Measurements from ENCODE around the gene GPR3. TPM values are rescaled to one million over a fixed set of nuclear protein-coding genes. Genes with fewer than 3 reads are reported as not detected.

GPR3 gene
- total RNA-seq, 4 donors from 2014 or later: 0.67 TPM; not detected in 3

DNA sequence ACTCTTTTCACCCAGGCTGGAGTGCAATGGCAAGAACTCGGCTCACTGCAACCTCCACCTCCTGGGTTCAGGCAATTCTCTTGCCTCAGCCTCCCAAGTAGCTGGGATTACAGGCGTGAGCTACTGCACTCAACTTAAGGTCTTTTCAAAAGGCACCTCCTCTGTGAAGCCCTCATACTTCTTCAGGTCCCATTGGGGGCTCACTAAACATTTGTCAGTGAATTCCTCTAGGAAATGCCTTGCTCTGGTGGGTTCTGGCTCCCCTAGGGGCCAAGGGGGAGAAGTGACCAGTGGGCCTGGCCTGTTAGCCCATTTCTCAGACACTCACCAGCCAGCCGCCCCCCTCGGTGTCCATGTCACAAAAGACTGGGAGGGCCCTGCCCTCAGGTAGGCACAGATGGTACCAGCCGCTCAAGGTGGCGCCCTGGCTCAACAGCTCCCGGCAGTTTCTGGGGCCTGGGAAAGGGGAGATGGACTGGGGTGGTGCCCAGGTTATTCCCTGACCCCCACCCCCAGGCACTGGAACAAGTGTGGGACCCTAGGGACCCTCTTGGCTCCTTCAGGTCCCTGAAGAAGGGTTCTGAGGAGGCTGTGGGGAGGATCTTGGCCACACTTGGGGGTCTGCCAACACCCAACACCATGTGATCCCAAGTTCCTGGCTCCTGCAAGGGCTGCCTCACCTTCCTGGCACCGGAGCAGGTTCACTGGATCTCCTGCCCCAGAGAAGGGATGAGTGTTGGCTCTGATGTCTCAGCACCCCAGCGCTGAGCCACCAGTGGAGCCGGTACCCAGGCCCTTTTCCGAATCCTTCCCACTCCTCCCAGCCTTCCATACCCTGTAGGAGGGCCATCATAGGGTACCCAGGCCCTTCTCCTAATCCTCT, 19.4 kb upstream of the GPR3 start:
- H3K36me3 ChIP-seq: no peaks in the 10 kb centered on the region
- H3K27me3 ChIP-seq: no peaks in the 10 kb centered on the region
- H3K4me3 ChIP-seq: no peak overlapping the region
- no peaks in the 10 kb centered on the region for H3K9me3 ChIP-seq
- H3K4me1 ChIP-seq: peaks cover 0 to 22% (median 0%) of the 10 kb centered on the region in 3 donors
- TF ChIP-seq EP300 (IDR thresholded peaks at IDR 0.05) (no peak), POLR2A (IDR thresholded peaks at IDR 0.05) (no peak), POLR2AphosphoS5 (IDR thresholded peaks at IDR 0.05) (no peak)
- TF ChIP-seq, protein P1, sequence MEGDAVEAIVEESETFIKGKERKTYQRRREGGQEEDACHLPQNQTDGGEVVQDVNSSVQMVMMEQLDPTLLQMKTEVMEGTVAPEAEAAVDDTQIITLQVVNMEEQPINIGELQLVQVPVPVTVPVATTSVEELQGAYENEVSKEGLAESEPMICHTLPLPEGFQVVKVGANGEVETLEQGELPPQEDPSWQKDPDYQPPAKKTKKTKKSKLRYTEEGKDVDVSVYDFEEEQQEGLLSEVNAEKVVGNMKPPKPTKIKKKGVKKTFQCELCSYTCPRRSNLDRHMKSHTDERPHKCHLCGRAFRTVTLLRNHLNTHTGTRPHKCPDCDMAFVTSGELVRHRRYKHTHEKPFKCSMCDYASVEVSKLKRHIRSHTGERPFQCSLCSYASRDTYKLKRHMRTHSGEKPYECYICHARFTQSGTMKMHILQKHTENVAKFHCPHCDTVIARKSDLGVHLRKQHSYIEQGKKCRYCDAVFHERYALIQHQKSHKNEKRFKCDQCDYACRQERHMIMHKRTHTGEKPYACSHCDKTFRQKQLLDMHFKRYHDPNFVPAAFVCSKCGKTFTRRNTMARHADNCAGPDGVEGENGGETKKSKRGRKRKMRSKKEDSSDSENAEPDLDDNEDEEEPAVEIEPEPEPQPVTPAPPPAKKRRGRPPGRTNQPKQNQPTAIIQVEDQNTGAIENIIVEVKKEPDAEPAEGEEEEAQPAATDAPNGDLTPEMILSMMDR (IDR thresholded peaks at IDR 0.05): no peak
- ATAC-seq: no peak
- no peak overlapping the region for H3K27ac ChIP-seq
- WGBS, 2 donors (ENCODE audit: low coverage in 1 of 2): 94% methylated on average over 3 of the region's 11 CpGs; no CpG with 5 or more reads in 1 of the 2 donors

DNA sequence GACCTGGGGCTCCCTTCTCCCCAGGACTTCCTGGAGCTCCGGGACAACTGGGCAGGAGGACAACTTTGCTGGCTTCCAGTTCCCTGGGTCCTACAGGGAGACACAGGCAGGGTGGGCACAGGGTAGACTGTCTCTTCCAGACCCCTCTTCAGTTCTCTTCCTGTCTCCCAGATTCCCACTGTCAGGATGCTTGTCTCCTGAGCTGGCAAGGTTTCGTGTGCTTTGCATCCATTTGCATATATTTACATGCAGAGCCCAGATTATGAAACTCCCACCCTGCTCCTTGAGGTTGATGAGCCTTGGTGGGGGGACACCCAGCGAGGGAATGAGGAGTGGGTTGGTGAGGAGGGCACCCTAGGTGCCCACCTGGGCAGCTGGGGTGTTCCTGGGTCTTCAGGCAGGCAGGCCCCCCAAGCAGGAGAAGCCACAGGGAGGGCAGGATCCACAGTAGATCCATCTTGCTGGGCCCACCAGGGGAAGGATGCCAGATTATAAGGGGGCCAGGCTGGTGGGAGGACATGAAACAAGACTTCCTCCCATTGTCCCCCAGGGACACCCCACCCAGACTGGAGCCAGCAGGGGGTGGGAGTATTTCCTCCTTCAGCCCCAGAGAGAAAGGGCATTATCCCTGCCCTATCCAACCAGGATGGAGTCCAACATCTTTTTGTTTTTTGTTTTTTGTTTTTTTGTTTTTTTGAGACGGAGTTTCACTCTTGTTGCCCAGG, 17.9 kb upstream of the GPR3 start, which contains the start of gene FCN3:
Gene FCN3, minus strand, starts transcription at position 463 of the 725 bp plus-strand sequence. Its CDS starts 6 bp downstream, at position 457.
- 56 to 60% methylated on average over 1 to 2 of the region's 4 CpGs for WGBS, 2 donors (ENCODE audit: low coverage in 1 of 2)
- no peaks in the 10 kb centered on the region for H3K9me3 ChIP-seq
- ATAC-seq: no peak
- TF ChIP-seq POLR2AphosphoS5 (IDR thresholded peaks at IDR 0.05) (no peak), EP300 (IDR thresholded peaks at IDR 0.05) (no peak), POLR2A (IDR thresholded peaks at IDR 0.05) (no peak)
- TF ChIP-seq, protein P1 (IDR thresholded peaks at IDR 0.05): no peak
- H3K27ac ChIP-seq: no peak within 1 kb of the TSS
- H3K4me1 ChIP-seq: peaks cover 0 to 8% (median 0%) of the 10 kb centered on the region in 3 donors
- no peak within 1 kb of the TSS for H3K4me3 ChIP-seq
- H3K27me3 ChIP-seq: no peaks in the 10 kb centered on the region
- H3K36me3 ChIP-seq: no peaks in the 10 kb centered on the region

DNA sequence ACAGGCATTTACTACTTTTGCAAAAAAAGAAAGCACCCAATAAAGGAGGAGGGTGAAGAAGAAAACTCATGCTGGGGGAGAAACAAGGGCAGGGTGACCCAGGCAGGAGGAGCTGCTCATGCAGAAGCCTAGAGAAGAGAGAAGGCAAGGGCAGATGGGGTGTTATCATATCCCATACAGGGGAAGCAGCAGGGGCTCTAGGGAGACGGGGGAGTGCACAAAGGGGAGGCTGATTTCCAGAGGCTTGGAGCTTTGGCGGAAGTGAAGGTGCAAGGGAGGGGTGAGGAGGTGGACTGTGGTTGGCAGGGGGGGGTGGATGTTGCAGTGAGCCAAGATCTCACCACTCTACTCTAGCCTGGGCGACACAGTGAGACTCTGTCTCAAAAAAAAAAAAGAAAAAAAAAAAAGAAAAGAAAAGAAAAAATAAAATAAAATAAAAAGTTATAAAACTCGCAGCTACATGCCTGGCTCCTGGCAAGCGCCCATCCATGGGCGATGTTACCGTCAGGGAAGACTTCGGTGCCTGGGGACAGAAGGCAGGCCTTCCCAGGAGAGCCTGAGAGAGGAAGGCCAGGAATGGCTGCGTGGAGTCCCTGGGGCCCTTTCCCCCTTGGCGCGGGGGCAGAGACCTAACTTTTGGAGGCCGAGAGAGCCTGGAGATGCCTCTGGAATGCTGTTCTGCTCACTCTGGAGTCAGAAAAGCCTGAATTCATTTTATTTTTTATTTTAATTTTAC, 14.5 kb upstream of the GPR3 start:
- ATAC-seq: no peak
- H3K9me3 ChIP-seq: no peaks in the 10 kb centered on the region
- H3K36me3 ChIP-seq: no peaks in the 10 kb centered on the region
- 73 to 81% methylated on average over 5 to 11 of the region's 12 CpGs for WGBS, 2 donors (ENCODE audit: low coverage in 1 of 2)
- peaks cover 10% of the 10 kb centered on the region for H3K27me3 ChIP-seq
- no peak overlapping the region for H3K4me3 ChIP-seq
- H3K27ac ChIP-seq: no peak overlapping the region
- peaks cover 0 to 10% (median 0%) of the 10 kb centered on the region in 3 donors for H3K4me1 ChIP-seq
- TF ChIP-seq POLR2A (IDR thresholded peaks at IDR 0.05): no peak
- no peak for TF ChIP-seq EP300 (IDR thresholded peaks at IDR 0.05)
- TF ChIP-seq, protein P1 (IDR thresholded peaks at IDR 0.05): no peak
- TF ChIP-seq POLR2AphosphoS5 (IDR thresholded peaks at IDR 0.05): no peak

DNA sequence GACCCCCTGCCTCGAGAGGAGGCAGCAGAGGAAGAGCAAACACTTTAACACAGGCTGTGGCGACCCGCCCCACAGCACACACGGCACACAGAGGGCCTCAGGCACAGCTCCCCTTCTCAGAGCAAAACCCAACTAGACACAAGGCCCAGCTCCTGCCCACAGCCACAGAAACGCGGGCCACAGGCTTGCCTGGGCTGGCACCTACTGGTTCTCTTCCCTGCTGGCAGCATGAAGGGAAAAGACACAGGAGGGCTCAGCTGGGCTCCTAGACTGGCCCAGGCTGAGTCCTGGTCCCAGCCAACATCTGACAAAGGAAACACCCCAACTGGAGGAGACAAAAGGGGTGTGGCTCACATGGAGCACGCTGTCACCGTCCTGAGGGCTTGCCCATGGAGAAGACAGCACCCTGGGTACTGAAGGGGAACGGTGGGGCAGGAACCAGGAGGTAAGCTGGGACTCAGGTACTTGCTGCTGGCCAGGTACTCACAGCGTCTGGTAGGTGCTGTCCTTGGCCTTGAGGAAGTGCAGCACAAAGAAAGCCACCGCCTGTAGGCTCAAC, 12.8 kb upstream of the GPR3 start:
- H3K27me3 ChIP-seq: peaks cover 22% of the 10 kb centered on the region
- no peaks in the 10 kb centered on the region for H3K9me3 ChIP-seq
- peaks cover 0 to 7% (median 0%) of the 10 kb centered on the region in 3 donors for H3K4me1 ChIP-seq
- no peak overlapping the region for H3K27ac ChIP-seq
- no peak for ATAC-seq
- 100% methylated on average over 3 of the region's 11 CpGs; no CpG with 5 or more reads in 1 of the 2 donors for WGBS, 2 donors (ENCODE audit: low coverage in 1 of 2)
- TF ChIP-seq, protein P1 (IDR thresholded peaks at IDR 0.05): no peak
- TF ChIP-seq POLR2AphosphoS5 (IDR thresholded peaks at IDR 0.05): no peak
- no peak for TF ChIP-seq EP300 (IDR thresholded peaks at IDR 0.05)
- no peak for TF ChIP-seq POLR2A (IDR thresholded peaks at IDR 0.05)
- H3K36me3 ChIP-seq: no peaks in the 10 kb centered on the region
- no peak overlapping the region for H3K4me3 ChIP-seq

Data from gastroesophageal sphincter (tissue), 4 donors.